ENCODE results near the gene TBC1D1.

- TF ChIP-seq PRDM10 (tag by site-specific recombination; IDR thresholded peaks at IDR 0.05): no peak
- no peak for TF ChIP-seq CTCF (tag by site-specific recombination; IDR thresholded peaks at IDR 0.05)
- TF ChIP-seq ZNF132 (tag by site-specific recombination; IDR thresholded peaks at IDR 0.05; ENCODE audit: borderline replicate concordance): no peak
- TF ChIP-seq ZNF24 (tag by site-specific recombination; IDR thresholded peaks at IDR 0.05): no peak
- no peak for TF ChIP-seq ZSCAN30 (tag by site-specific recombination; IDR thresholded peaks at IDR 0.05)
- no peak for TF ChIP-seq ZNF580 (tag by site-specific recombination; IDR thresholded peaks at IDR 0.05)
- no peak for TF ChIP-seq ZNF121 (tag by site-specific recombination; IDR thresholded peaks at IDR 0.05)
- no peak for TF ChIP-seq ZNF623 (tag by site-specific recombination; IDR thresholded peaks at IDR 0.05)
- no peak for TF ChIP-seq KLF8 (tag by site-specific recombination; IDR thresholded peaks at IDR 0.05)
- TF ChIP-seq ZEB2 (tag by site-specific recombination; IDR thresholded peaks at IDR 0.05): no peak
- TF ChIP-seq PBX3 (CRISPR knock-in tag; IDR thresholded peaks at IDR 0.05): no peak
- no peak for TF ChIP-seq ZNF175 (tag by site-specific recombination; IDR thresholded peaks at IDR 0.05)
- TF ChIP-seq ZNF433 (tag by site-specific recombination; IDR thresholded peaks at IDR 0.05; ENCODE audit: low read depth): no peak
- no peak for TF ChIP-seq TCF7L2 (IDR thresholded peaks at IDR 0.05; ENCODE audit: borderline replicate concordance, low read depth, low read length)
These were observed 82.6 kb downstream of the TBC1D1 start for GRCh38 chr4:37973441-37973840.
